ENCODE data around the gene NDST1.

The NDST1 gene

GRCh38 chr5:150523472-150524350, 15.8 kb downstream of the NDST1 start:
- DNase-seq (ENCODE audit: low read depth), result no peak

GRCh38 chr5:150525163-150525562, 17.2 kb downstream of the NDST1 start:
- no peak for DNase-seq (ENCODE audit: low read depth)

- no peak for DNase-seq (ENCODE audit: low read depth)
These were observed 17.9 kb downstream of the NDST1 start for GRCh38 chr5:150525781-150526180.

- DNase-seq (ENCODE audit: low read depth), result no peak
These were observed 19.1 kb downstream of the NDST1 start for GRCh38 chr5:150527038-150527437.

GRCh38 chr5:150527808-150528207, 19.9 kb downstream of the NDST1 start:
- DNase-seq (ENCODE audit: low read depth), result no peak

GRCh38 chr5:150528924-150529546, 21.1 kb downstream of the NDST1 start:
- DNase-seq (ENCODE audit: low read depth), result no peak

GRCh38 chr5:150529555-150529954, 21.6 kb downstream of the NDST1 start:
- DNase-seq (ENCODE audit: low read depth), result no peak

GRCh38 chr5:150530423-150530822, 22.5 kb downstream of the NDST1 start:
- no peak for DNase-seq (ENCODE audit: low read depth)

GRCh38 chr5:150530951-150531588, 23.1 kb downstream of the NDST1 start:
- DNase-seq (ENCODE audit: low read depth), result no peak

GRCh38 chr5:150531686-150532085, 23.8 kb downstream of the NDST1 start:
- DNase-seq (ENCODE audit: low read depth), result no peak

- no peak for DNase-seq (ENCODE audit: low read depth)
These were observed 24.2 kb downstream of the NDST1 start for GRCh38 chr5:150532151-150532550.

- no peak for DNase-seq (ENCODE audit: low read depth)
These were observed 25.1 kb downstream of the NDST1 start for GRCh38 chr5:150532996-150533395.

GRCh38 chr5:150534811-150535210, 26.9 kb downstream of the NDST1 start:
- DNase-seq (ENCODE audit: low read depth), result no peak

- DNase-seq (ENCODE audit: low read depth), result no peak
These were observed 27.7 kb downstream of the NDST1 start for GRCh38 chr5:150535611-150536010.

GRCh38 chr5:150538007-150538917, 30.3 kb downstream of the NDST1 start:
- DNase-seq (ENCODE audit: low read depth), result peak; percentile 55

GRCh38 chr5:150539206-150539605, 31.3 kb downstream of the NDST1 start:
- DNase-seq (ENCODE audit: low read depth), result no peak

- DNase-seq (ENCODE audit: low read depth), result no peak
These were observed 32.1 kb downstream of the NDST1 start for GRCh38 chr5:150540042-150540441.

- DNase-seq (ENCODE audit: low read depth), result no peak
These were observed 32.9 kb downstream of the NDST1 start for GRCh38 chr5:150540615-150541396.

- no peak for DNase-seq (ENCODE audit: low read depth)
These were observed 33.4 kb downstream of the NDST1 start for GRCh38 chr5:150541397-150541675.

GRCh38 chr5:150541895-150542294, 34.0 kb downstream of the NDST1 start:
- no peak for DNase-seq (ENCODE audit: low read depth)

GRCh38 chr5:150542933-150543445, 35.1 kb downstream of the NDST1 start:
- no peak for DNase-seq (ENCODE audit: low read depth)
